Measurements from ENCODE around the gene WDR76. TPM values are rescaled to one million over a fixed set of nuclear protein-coding genes. Genes with fewer than 3 reads are reported as not detected.
"Not testable (repeated sequence)": the region's sequence is repeated elsewhere in the genome, so short reads cannot be mapped to it uniquely, and the experiment has no call there.

Gene WDR76
- total RNA-seq, 1 experiment from 2014 or later: 27.2 TPM

DNA sequence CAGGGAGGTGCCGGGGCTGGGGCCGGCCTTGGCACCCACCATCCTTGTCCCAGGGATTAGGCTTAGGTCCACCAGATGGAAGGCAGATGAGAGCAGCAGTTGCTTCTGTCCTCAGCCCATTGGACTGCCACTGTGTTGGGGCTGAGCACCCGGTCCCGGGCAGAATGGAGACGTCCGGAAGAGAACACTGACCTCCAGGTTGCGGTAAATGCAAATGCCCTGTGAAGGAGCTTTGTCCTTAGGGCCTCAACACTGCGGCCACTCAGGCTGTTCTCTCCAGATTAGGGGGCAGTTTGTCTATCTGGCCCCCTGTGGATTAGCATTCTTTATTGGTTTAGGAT, 26.9 kb upstream of the WDR76 start, which contains the start of gene SERINC4:
Gene SERINC4, minus strand, starts transcription at position 276 of the 341 bp plus-strand sequence. Its CDS starts 234 bp downstream, at position 42.
- BruUV-seq (replicated peaks): TSS peak; percentile 28
- Histone ChIP-seq H3K9me2 (ENCODE audit: insufficient read depth) (no peaks in the 10 kb centered on the region), H3K27me3 (ENCODE audit: insufficient read depth, low read depth) (no peaks in the 10 kb centered on the region), H3K27ac (peak within 1 kb of the TSS; percentile 51), H3K4me2 (peak within 1 kb of the TSS; percentile 93), H3F3A (ENCODE audit: insufficient read depth, low read depth) (peaks cover 32% of the 10 kb centered on the region; the same call in 1 of the 2 replicates), H3K4me1 (replicated peaks; ENCODE audit: insufficient read depth) (peaks cover 14% of the 10 kb centered on the region), H3K36me3 (ENCODE audit: low read depth) (peaks cover 5% of the 10 kb centered on the region; the same call in 1 of the 2 replicates), H3K79me2 (ENCODE audit: low read depth) (peaks cover 22% of the 10 kb centered on the region), H2AFZ (peak within 1 kb of the TSS; percentile 87), H4K20me1 (ENCODE audit: insufficient read depth) (no peaks in the 10 kb centered on the region), H3K4me3 (peak within 1 kb of the TSS; percentile 80), H3K9me3 (ENCODE audit: insufficient read depth, low read depth) (no peaks in the 10 kb centered on the region)
- POLR2A ChIA-PET (ENCODE audit: unreplicated experiment): no interaction called here
- intact Hi-C loops (cut with micrococcal nuclease; ENCODE audit: unreplicated experiment): loop anchor here (2.0 kb wide), 1 partner anchor 23 kb away; the partner anchor contains the start of gene ELL3
- CTCF ChIA-PET: no interaction called here
- no peak for TF ChIP-seq EZH2 (IDR thresholded peaks at IDR 0.05; ENCODE audit: low read depth)
- TF ChIP-seq, protein P1, sequence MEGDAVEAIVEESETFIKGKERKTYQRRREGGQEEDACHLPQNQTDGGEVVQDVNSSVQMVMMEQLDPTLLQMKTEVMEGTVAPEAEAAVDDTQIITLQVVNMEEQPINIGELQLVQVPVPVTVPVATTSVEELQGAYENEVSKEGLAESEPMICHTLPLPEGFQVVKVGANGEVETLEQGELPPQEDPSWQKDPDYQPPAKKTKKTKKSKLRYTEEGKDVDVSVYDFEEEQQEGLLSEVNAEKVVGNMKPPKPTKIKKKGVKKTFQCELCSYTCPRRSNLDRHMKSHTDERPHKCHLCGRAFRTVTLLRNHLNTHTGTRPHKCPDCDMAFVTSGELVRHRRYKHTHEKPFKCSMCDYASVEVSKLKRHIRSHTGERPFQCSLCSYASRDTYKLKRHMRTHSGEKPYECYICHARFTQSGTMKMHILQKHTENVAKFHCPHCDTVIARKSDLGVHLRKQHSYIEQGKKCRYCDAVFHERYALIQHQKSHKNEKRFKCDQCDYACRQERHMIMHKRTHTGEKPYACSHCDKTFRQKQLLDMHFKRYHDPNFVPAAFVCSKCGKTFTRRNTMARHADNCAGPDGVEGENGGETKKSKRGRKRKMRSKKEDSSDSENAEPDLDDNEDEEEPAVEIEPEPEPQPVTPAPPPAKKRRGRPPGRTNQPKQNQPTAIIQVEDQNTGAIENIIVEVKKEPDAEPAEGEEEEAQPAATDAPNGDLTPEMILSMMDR (conservative IDR thresholded peaks at IDR 0.05): no peak
- DNase-seq: no peak

DNA sequence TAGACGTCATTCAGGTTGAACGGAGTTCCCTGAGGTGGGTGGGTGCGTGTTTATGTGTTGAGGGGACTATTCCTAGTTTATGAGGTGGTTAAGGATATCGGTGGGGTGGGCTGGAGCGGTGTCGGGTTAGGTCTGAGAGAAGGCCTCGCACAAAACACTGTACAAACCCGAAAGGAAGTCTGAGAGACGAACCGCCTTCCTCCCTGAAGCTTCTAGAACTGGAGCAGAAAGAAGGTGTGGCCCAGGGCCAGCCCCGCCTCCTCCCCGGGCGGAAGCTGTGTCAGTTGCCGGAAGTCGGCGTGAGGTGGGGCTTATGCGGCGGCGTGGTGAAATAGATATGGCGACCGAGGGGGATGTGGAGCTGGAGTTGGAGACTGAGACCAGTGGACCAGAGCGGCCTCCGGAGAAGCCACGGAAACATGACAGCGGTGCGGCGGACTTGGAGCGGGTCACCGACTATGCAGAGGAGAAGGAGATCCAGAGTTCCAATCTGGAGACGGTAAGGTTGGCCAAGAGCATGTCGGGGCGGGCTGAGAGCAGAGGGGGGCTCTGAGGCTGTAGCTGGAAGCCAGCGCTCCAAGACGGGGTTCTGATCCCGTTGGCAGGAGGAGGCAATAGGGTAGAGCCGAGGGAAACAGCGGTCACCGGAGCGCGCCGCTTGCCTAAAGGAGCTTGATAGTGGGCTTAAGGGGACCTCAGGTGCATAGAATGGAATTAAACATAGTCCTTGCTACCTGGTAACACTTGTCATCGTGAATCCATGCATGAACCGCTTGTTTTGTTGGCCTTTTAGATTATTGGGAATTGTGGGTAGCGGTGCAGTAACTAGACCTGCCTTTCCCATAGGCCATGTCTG, 26.3 kb upstream of the WDR76 start, which contains the start of gene HYPK:
Gene HYPK, plus strand, starts transcription at position 314 of the 856 bp plus-strand sequence. Its CDS starts 24 bp downstream, at position 338.
- CTCF ChIA-PET: no interaction called here
- intact Hi-C loops (cut with micrococcal nuclease; ENCODE audit: unreplicated experiment): loop anchor here (2.0 kb wide), 1 partner anchor 24 kb away; the partner anchor contains the start of gene ELL3

DNA sequence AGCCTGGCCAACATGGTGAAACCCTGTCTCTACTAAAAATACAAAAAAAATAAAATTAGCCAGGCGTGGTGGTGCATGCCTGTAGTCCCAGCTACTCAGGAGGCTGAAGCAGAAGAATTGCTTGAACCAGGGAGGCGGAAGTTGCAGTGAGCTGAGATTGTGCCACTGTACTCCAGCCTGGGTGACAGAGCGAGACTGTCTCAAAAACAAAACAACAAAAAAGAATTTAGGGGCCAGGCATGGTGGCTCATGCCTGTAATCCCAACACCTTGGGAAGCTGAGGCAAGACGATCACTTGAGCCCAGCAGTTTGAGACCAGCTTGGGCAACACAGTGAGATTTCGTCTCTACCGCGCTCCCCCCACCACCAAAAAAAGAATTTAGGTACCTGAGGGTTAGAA, 24.1 kb upstream of the WDR76 start:
- POLR2A ChIA-PET (ENCODE audit: unreplicated experiment): interaction anchor here (0.7 kb wide), 1 partner anchor 33 kb away, joined by 6 read pairs; no protein-coding TSS in a partner anchor
- H3K27me3 ChIP-seq (ENCODE audit: insufficient read depth, low read depth); H3K27ac ChIP-seq; intact Hi-C loops (cut with micrococcal nuclease; ENCODE audit: unreplicated experiment); DNase-seq; H3K4me2 ChIP-seq; H4K20me1 ChIP-seq (ENCODE audit: insufficient read depth); H3K36me3 ChIP-seq (ENCODE audit: low read depth); H3K9me2 ChIP-seq (ENCODE audit: insufficient read depth); H3K9me3 ChIP-seq (ENCODE audit: insufficient read depth, low read depth); CTCF ChIA-PET; BruUV-seq (replicated peaks); H3K4me3 ChIP-seq; H2AFZ ChIP-seq: not testable (repeated sequence)
- Histone ChIP-seq H3K4me1 (replicated peaks; ENCODE audit: insufficient read depth) (peaks cover 14% of the 10 kb centered on the region), H3K79me2 (ENCODE audit: low read depth) (peaks cover 16% of the 10 kb centered on the region), H3F3A (ENCODE audit: insufficient read depth, low read depth) (peaks cover 15% of the 10 kb centered on the region; the same call in 1 of the 2 replicates)

More for the DNA sequence above, 26.3 kb upstream of the WDR76 start, which contains the start of gene HYPK:
- H3K4me2 ChIP-seq: peak within 1 kb of the TSS; percentile 93
- DNase-seq: peak; percentile 59 to 79
- H3F3A ChIP-seq (ENCODE audit: insufficient read depth, low read depth): peaks cover 30% of the 10 kb centered on the region; the same call in 1 of the 2 replicates
- peak within 1 kb of the TSS; percentile 80 for H3K4me3 ChIP-seq
- no peaks in the 10 kb centered on the region for H3K9me3 ChIP-seq (ENCODE audit: insufficient read depth, low read depth)
- BruUV-seq (replicated peaks): TSS peak; percentile 11
- POLR2A ChIA-PET (ENCODE audit: unreplicated experiment): interaction anchor here (0.5 to 0.8 kb wide), 5 partner anchors 11 to 982 kb away, joined by 3 to 7 read pairs (median 5); partner anchors contain the start of gene MFAP1
- H3K79me2 ChIP-seq (ENCODE audit: low read depth): peaks cover 16% of the 10 kb centered on the region
- TF ChIP-seq, protein P1 (conservative IDR thresholded peaks at IDR 0.05): no peak
- no peak for TF ChIP-seq EZH2 (IDR thresholded peaks at IDR 0.05; ENCODE audit: low read depth)
- H3K4me1 ChIP-seq (replicated peaks; ENCODE audit: insufficient read depth): peaks cover 14% of the 10 kb centered on the region
- no peaks in the 10 kb centered on the region for H3K27me3 ChIP-seq (ENCODE audit: insufficient read depth, low read depth)
- H2AFZ ChIP-seq: peak within 1 kb of the TSS; percentile 87
- H3K27ac ChIP-seq: peak within 1 kb of the TSS; percentile 51
- H3K9me2 ChIP-seq (ENCODE audit: insufficient read depth): no peaks in the 10 kb centered on the region
- H4K20me1 ChIP-seq (ENCODE audit: insufficient read depth): no peaks in the 10 kb centered on the region
- peaks cover 4% of the 10 kb centered on the region; the same call in 1 of the 2 replicates for H3K36me3 ChIP-seq (ENCODE audit: low read depth)

Measured in PC-9 (cell line).